ENCODE results near the gene SEL1L3. TPM values are rescaled to one million over a fixed set of nuclear protein-coding genes. Genes with fewer than 3 reads are reported as not detected.

The SEL1L3 gene
- total and polyA plus RNA-seq, 2 donors, result 10.8 to 33.4 TPM

DNA sequence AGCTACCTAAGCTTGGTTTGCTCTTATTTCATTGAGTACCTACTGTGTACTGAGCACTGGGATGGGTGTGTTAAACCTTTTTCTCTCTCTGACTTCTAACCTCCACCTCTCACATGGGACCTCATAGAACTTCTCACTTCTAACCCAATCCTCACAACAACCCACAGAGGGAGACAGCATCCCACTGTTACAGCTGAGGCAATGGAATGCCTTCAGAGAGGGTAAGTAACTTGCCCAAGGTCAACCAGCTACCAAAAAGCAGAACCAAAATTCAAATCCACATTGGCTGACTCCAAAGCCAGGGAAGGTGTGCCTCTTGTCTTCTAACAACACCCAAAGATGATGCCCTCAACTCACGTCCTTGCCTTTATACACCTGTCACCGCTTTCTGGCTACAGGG is 5.4 kb downstream of the SEL1L3 start:
- H3K4me3 ChIP-seq (ENCODE audit: low read depth, low read length), result no peak overlapping the region
- no peaks in the 10 kb centered on the region for H3K4me1 ChIP-seq (ENCODE audit: insufficient read depth)
- H3K36me3 ChIP-seq (ENCODE audit: insufficient read depth), result no peaks in the 10 kb centered on the region
- no peak for DNase-seq (ENCODE audit: extremely low spot score)
- 97% methylated on average over 2 of the region's 2 CpGs for WGBS
- H3K27ac ChIP-seq (ENCODE audit: low read depth), result no peak overlapping the region

- DNase-seq (ENCODE audit: extremely low spot score), result no peak
- Histone ChIP-seq H3K27ac (ENCODE audit: low read depth) (no peak overlapping the region), H3K36me3 (ENCODE audit: insufficient read depth) (no peaks in the 10 kb centered on the region), H3K4me3 (ENCODE audit: low read depth, low read length) (no peak overlapping the region), H3K4me1 (ENCODE audit: insufficient read depth) (no peaks in the 10 kb centered on the region)
- 62% methylated on average over 1 of the region's 1 CpG for WGBS
Observed at GRCh38 chr4:25856756-25857155, 6.0 kb downstream of the SEL1L3 start.

DNA sequence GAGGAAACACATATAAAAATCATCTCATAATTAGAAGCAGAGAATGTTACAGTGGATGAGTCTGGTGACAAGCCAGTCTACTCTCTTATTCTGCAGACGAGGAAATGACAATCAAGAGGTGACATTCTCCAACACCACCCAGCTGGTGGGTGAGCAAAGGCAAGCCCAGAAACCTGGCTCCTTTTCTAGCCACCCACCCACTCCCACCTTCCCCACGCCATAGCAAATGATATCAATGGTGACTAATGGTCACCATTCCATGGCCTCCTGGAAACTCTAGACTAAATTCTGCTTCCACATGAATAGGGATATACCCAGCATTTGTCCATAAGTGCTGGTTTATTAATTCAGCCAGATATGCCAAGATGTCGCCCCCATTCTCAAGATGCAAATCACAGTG is 10.7 kb downstream of the SEL1L3 start:
- no peaks in the 10 kb centered on the region for H3K36me3 ChIP-seq (ENCODE audit: insufficient read depth)
- 89% methylated on average over 3 of the region's 3 CpGs for WGBS
- H3K4me3 ChIP-seq (ENCODE audit: low read depth, low read length), result no peak overlapping the region
- no peak overlapping the region for H3K27ac ChIP-seq (ENCODE audit: low read depth)
- DNase-seq (ENCODE audit: extremely low spot score), result no peak
- no peaks in the 10 kb centered on the region for H3K4me1 ChIP-seq (ENCODE audit: insufficient read depth)

GRCh38 chr4:25847329-25847728 is 15.5 kb downstream of the SEL1L3 start:
- no peak for DNase-seq (ENCODE audit: extremely low spot score)
- Histone ChIP-seq H3K4me3 (ENCODE audit: low read depth, low read length) (no peak overlapping the region), H3K4me1 (ENCODE audit: insufficient read depth) (no peaks in the 10 kb centered on the region), H3K36me3 (ENCODE audit: insufficient read depth) (no peaks in the 10 kb centered on the region), H3K27ac (ENCODE audit: low read depth) (no peak overlapping the region)
- WGBS, result 84% methylated on average over 7 of the region's 7 CpGs

GRCh38 chr4:25845841-25846653 is 16.7 kb downstream of the SEL1L3 start:
- Histone ChIP-seq H3K27ac (ENCODE audit: low read depth) (no peak overlapping the region), H3K4me1 (ENCODE audit: insufficient read depth) (no peaks in the 10 kb centered on the region), H3K36me3 (ENCODE audit: insufficient read depth) (no peaks in the 10 kb centered on the region), H3K4me3 (ENCODE audit: low read depth, low read length) (no peak overlapping the region)
- no peak for DNase-seq (ENCODE audit: extremely low spot score)
- 87% methylated on average over 12 of the region's 12 CpGs for WGBS

GRCh38 chr4:25844961-25845712 is 17.7 kb downstream of the SEL1L3 start:
- no peaks in the 10 kb centered on the region for H3K36me3 ChIP-seq (ENCODE audit: insufficient read depth)
- no peaks in the 10 kb centered on the region for H3K4me1 ChIP-seq (ENCODE audit: insufficient read depth)
- H3K4me3 ChIP-seq (ENCODE audit: low read depth, low read length), result no peak overlapping the region
- no peak overlapping the region for H3K27ac ChIP-seq (ENCODE audit: low read depth)
- no peak for DNase-seq (ENCODE audit: extremely low spot score)
- WGBS, result 94% methylated on average over 4 of the region's 4 CpGs

GRCh38 chr4:25843340-25844097 is 19.3 kb downstream of the SEL1L3 start:
- WGBS, result 82% methylated on average over 22 of the region's 22 CpGs
- no peaks in the 10 kb centered on the region for H3K4me1 ChIP-seq (ENCODE audit: insufficient read depth)
- H3K4me3 ChIP-seq (ENCODE audit: low read depth, low read length), result no peak overlapping the region
- H3K27ac ChIP-seq (ENCODE audit: low read depth), result no peak overlapping the region
- DNase-seq (ENCODE audit: extremely low spot score), result no peak
- no peaks in the 10 kb centered on the region for H3K36me3 ChIP-seq (ENCODE audit: insufficient read depth)

DNA sequence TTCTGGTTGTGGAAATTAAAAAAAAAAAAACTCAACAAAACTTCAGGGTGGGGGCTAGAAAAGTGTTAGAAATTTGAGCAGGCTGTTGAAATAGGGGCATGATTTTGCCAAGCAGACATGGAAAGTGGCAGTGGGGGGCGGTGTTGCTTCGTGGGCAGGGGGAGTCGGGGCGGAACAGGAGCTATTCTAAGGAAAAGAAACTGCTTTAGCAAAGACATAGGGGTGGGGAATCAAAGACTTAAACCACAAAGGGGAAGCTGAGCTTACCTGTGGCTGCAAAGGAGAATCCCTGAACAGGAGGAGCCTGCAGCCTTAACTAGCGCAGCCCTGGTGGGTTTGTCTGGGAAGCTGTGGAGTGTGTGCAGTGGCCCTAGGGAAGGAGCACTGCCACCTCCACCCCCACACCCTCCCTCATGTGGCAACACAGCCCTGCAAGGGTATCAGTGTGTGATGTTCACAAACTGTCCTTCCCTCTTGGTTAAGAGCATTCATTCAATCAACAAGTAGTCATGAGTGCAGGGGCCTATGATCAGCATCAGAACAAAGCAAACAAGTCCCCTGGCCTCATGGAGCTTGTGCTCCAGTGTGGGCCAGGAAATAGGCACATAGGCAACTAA is 20.5 kb downstream of the SEL1L3 start:
- Histone ChIP-seq H3K27ac (ENCODE audit: low read depth) (no peak overlapping the region), H3K36me3 (ENCODE audit: insufficient read depth) (no peaks in the 10 kb centered on the region), H3K4me3 (ENCODE audit: low read depth, low read length) (no peak overlapping the region), H3K4me1 (ENCODE audit: insufficient read depth) (no peaks in the 10 kb centered on the region)
- DNase-seq (ENCODE audit: extremely low spot score), result no peak
- 59% methylated on average over 5 of the region's 5 CpGs for WGBS

DNA sequence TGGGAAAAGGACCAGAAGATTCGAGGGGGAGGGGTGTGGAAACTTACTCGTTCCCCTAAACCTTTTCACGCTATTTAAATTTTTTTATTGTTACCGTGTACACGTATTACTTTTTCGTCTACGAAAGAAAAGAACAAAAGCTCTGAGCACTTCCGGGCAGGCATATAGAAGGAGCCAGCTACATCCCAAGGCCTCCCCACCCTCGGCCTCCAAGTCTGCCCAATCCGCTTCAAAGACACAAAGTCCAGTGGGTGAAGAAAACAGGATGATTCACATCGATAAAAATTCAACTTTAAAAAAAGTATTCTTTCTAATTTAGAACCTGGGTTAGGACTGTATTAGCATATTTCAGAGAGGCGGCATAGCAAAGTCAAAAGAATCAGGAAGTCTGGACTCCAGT is 23.1 kb downstream of the SEL1L3 start:
- no peak for DNase-seq (ENCODE audit: extremely low spot score)

DNA sequence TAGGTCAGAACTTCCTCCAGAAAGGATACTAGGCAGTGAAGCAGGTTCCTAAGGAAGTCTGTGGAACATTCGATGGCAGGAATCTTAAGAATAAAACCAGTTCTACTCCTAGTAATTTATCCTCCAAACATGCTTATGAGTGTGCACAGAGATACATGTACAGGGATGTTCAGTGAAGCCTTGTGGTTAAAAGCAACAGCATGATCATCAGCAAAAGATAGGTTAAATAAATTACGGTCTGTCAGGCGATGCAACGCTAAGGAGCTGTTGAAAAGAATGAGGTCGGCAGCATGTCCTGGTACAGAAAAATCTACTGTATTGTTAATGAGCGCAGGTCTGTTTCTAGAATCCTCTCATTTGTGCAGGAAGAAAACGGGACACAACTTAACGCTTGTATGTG is 23.6 kb downstream of the SEL1L3 start:
- DNase-seq (ENCODE audit: extremely low spot score), result no peak
- Histone ChIP-seq H3K4me1 (ENCODE audit: insufficient read depth) (no peaks in the 10 kb centered on the region), H3K27ac (ENCODE audit: low read depth) (no peak overlapping the region), H3K36me3 (ENCODE audit: insufficient read depth) (no peaks in the 10 kb centered on the region), H3K4me3 (ENCODE audit: low read depth, low read length) (no peak overlapping the region)
- WGBS, result 87% methylated on average over 8 of the region's 8 CpGs

More for the DNA sequence above, 23.1 kb downstream of the SEL1L3 start:
- H3K4me1 ChIP-seq (ENCODE audit: insufficient read depth), result no peaks in the 10 kb centered on the region
- H3K27ac ChIP-seq (ENCODE audit: low read depth), result no peak overlapping the region
- no peaks in the 10 kb centered on the region for H3K36me3 ChIP-seq (ENCODE audit: insufficient read depth)
- WGBS, result 90% methylated on average over 12 of the region's 12 CpGs
- no peak overlapping the region for H3K4me3 ChIP-seq (ENCODE audit: low read depth, low read length)

DNA sequence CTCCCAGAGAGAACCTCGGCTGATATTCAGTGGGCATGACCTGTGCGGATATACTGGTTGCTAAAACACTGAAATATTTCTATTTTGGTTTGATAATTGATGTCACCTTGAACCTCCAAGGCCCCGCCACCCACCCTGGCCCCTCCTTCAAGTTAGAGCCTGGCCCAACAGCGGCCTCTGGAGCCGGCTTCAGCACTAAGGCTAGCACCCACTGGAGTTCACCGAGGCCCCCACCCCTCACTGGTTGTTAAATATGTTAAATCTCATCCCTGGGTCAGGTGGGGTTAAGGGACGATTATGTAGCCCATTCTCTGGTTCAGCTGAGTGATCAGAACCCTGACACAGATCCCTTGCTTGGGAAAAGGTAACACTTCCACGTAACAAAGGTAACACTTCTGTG is 24.3 kb downstream of the SEL1L3 start:
- Histone ChIP-seq H3K4me1 (ENCODE audit: insufficient read depth) (no peaks in the 10 kb centered on the region), H3K4me3 (ENCODE audit: low read depth, low read length) (no peak overlapping the region), H3K36me3 (ENCODE audit: insufficient read depth) (no peaks in the 10 kb centered on the region), H3K27ac (ENCODE audit: low read depth) (no peak overlapping the region)
- 69% methylated on average over 8 of the region's 8 CpGs for WGBS
- no peak for DNase-seq (ENCODE audit: extremely low spot score)

DNA sequence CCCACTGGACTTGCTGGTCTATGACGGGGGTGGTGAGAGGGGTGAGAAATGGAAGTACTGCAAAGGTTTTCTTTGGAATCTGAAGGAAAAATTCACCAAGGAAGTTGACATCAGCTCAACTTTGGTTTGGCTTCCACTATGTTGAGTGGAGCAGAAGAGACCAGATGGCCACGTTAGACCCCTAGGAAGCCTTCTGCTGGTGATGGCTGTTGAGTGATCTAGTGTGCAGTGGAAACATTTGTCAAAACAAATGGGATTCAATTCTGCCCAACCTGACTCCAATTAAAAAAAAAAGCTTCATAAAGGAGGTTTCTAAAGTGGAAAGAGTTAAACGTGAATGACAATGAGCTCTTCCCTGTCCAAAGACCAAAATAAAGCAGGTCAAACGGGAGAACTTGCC is 25.7 kb downstream of the SEL1L3 start:
- no peak for DNase-seq (ENCODE audit: extremely low spot score)
- Histone ChIP-seq H3K4me1 (ENCODE audit: insufficient read depth) (no peaks in the 10 kb centered on the region), H3K36me3 (ENCODE audit: insufficient read depth) (no peaks in the 10 kb centered on the region), H3K4me3 (ENCODE audit: low read depth, low read length) (no peak overlapping the region), H3K27ac (ENCODE audit: low read depth) (no peak overlapping the region)
- WGBS, result 85% methylated on average over 4 of the region's 4 CpGs

DNA sequence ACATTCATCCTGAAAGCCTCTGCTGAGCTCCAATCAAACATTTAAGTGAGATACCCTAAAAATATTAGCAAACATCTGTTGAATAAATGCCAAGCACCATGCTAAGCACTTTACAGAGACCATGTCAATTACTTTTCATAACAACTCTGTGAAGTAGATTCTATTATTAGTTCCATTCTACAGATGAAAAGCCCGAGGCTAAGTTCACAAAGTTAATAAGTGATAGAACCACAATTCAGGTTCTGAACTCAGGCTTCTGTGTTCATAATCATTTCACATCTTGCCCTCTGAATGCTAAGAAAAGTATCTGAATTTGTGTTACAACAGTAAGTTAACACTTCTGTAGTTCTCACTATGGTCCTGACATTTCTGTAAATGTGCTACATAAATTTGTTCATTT is 27.4 kb downstream of the SEL1L3 start:
- no peak for DNase-seq (ENCODE audit: extremely low spot score)
- H3K4me3 ChIP-seq (ENCODE audit: low read depth, low read length), result no peak overlapping the region
- H3K36me3 ChIP-seq (ENCODE audit: insufficient read depth), result no peaks in the 10 kb centered on the region
- H3K4me1 ChIP-seq (ENCODE audit: insufficient read depth), result no peaks in the 10 kb centered on the region
- 86% methylated on average over 1 of the region's 1 CpG for WGBS
- no peak overlapping the region for H3K27ac ChIP-seq (ENCODE audit: low read depth)

Data from urinary bladder (tissue), 4 donors.